Keratinocyte (primary cell): ENCODE results near the gene MAVS. TPM values are rescaled to one million over a fixed set of nuclear protein-coding genes. Genes with fewer than 3 reads are reported as not detected.

Experiments used
- DNase-seq: peaks from one replicate; pipeline ENCODE4 v3.0.0-alpha.2; 2011; ENCODE audit warnings: low read depth, missing footprints, low spot score
- FAIRE-seq: peaks from 2 replicates; lab custom pipeline; 2011; peaks lifted over from hg19 to GRCh38; lab: Jason Lieb, UNC
- H2AFZ ChIP-seq: 2 replicates; pipeline ENCODE4 v1.6.0; 2012; ENCODE audit warnings: low read length, control low read depth, inconsistent platforms; ENCODE audit not compliant: control insufficient read depth
- H3K27ac ChIP-seq: 2 replicates; pipeline ENCODE4 v1.5.1; 2011; ENCODE audit warnings: low read length; ENCODE audit not compliant: control insufficient read depth, insufficient read depth
- H3K27me3 ChIP-seq: 3 replicates; pipeline ENCODE4 v1.6.0; 2011; ENCODE audit warnings: low read length; ENCODE audit not compliant: control insufficient read depth, insufficient read depth; ENCODE audit errors: extremely low read depth
- H3K36me3 ChIP-seq, 2 experiments: 2 replicates in 1 of 2; 3 replicates in 1 of 2; pipeline ENCODE4 v1.5.1; 2011; ENCODE audit warnings: low read length in 2 of 2, mild to moderate bottlenecking in 1 of 2; ENCODE audit not compliant: control insufficient read depth in 2 of 2, insufficient read depth in 2 of 2; ENCODE audit errors: extremely low read depth in 1 of 2
- H3K4me1 ChIP-seq: 3 replicates; pipeline ENCODE4 v1.5.1; 2011; ENCODE audit warnings: low read length; ENCODE audit not compliant: control insufficient read depth, insufficient read depth; ENCODE audit errors: extremely low read depth
- H3K4me2 ChIP-seq: 3 replicates; pipeline ENCODE4 v1.6.0; 2011; ENCODE audit warnings: low read depth, low read length; ENCODE audit not compliant: control insufficient read depth, insufficient read depth; ENCODE audit errors: extremely low read depth
- H3K4me3 ChIP-seq, 3 experiments: fragments of 200-600 bp in 1 of 3; sonication (generic) in 1 of 3; 2 replicates in 2 of 3; 3 replicates in 1 of 3; pipeline ENCODE4 v1.5.1; 2011 to 2016; ENCODE audit warnings: low read length in 3 of 3, mild to moderate bottlenecking in 3 of 3, control low read depth in 2 of 3, inconsistent platforms in 1 of 3, low read depth in 1 of 3, mixed read lengths in 1 of 3, mixed run types in 1 of 3, moderate library complexity in 1 of 3; ENCODE audit not compliant: control insufficient read depth in 2 of 3, insufficient read depth in 2 of 3; ENCODE audit errors: extremely low read depth in 1 of 3
- H3K79me2 ChIP-seq: 2 replicates; pipeline ENCODE4 v1.6.0; 2012; ENCODE audit warnings: low read length; ENCODE audit not compliant: control insufficient read depth, insufficient read depth
- H3K9ac ChIP-seq: 3 replicates; pipeline ENCODE4 v1.6.0; 2011; ENCODE audit warnings: low read length; ENCODE audit not compliant: control insufficient read depth, insufficient read depth; ENCODE audit errors: extremely low read depth
- H3K9me1 ChIP-seq: 3 replicates; pipeline ENCODE4 v1.6.0; 2011; ENCODE audit warnings: low read length; ENCODE audit not compliant: control insufficient read depth, insufficient read depth; ENCODE audit errors: extremely low read depth
- H3K9me3 ChIP-seq: 2 replicates; pipeline ENCODE4 v1.5.1; 2012; ENCODE audit warnings: low read depth, low read length; ENCODE audit not compliant: control insufficient read depth
- H4K20me1 ChIP-seq: 3 replicates; pipeline ENCODE4 v1.6.0; 2011; ENCODE audit warnings: low read length; ENCODE audit not compliant: control insufficient read depth, insufficient read depth; ENCODE audit errors: extremely low read depth
- EZH2 ChIP-seq: IDR thresholded peaks from one replicate; pipeline ENCODE4 v1.6.1; 2012; ENCODE audit warnings: inconsistent platforms, mild to moderate bottlenecking, low read length, moderate library complexity
- dilution Hi-C: fragments of 300-500 bp; cut with MboI; formaldehyde crosslinking; loops from one replicate; pipeline ENCODE4 v1.7.0; 2020; ENCODE audit warnings: low sequenced_read_pairs; ENCODE audit not compliant: extremely low pct_ligation_motif_present
- polyA plus RNA-seq, 5 experiments: library from polyadenylated mRNA; depleted of rRNA in 3 of 5; stranded (reverse) in 3 of 5; stranded (forward) in 1 of 5; unstranded in 1 of 5; fragments of >200 nt; gene quantifications; 1 replicate in 1 of 5; 2 replicates in 3 of 5; 3 replicates in 1 of 5; pipeline versions ENCODE4 v1.2.1 to v1.2.3, GENCODE V29; 2011 to 2012; ENCODE audit warnings: missing spikeins in 2 of 5, low read depth in 1 of 5, low replicate concordance in 1 of 5
- TF ChIP-seq, protein P1 (sequence below), 3 experiments: IDR thresholded peaks in 1 of 3; conservative IDR thresholded peaks in 1 of 3; optimal IDR thresholded peaks in 1 of 3; 2 replicates in 2 of 3; 3 replicates in 1 of 3; pipeline versions ENCODE3 to v1.5.1; 2011; ENCODE audit warnings: low read length in 3 of 3, mild to moderate bottlenecking in 3 of 3, moderate library complexity in 2 of 3, control low read depth in 1 of 3, inconsistent platforms in 1 of 3; ENCODE audit not compliant: insufficient read depth in 2 of 3; ENCODE audit errors: extremely low read depth in 1 of 3

The MAVS gene
- polyA plus RNA-seq, 1 donor (not counting 4 experiments of a cell fraction or from before 2014, with no cell fraction given), result 15.1 TPM

- Histone ChIP-seq H3K79me2 (peaks cover 98% of the 10 kb centered on the region), H3K27ac (peak overlapping the region; percentile 26), H3K4me2 (peak overlapping the region; percentile 22), H3K4me1 (peaks cover 31% of the 10 kb centered on the region), H3K9me1 (peaks cover 12% of the 10 kb centered on the region), H2AFZ (no peak overlapping the region), H3K9ac (no peak overlapping the region), H3K9me3 (no peaks in the 10 kb centered on the region), H3K27me3 (no peaks in the 10 kb centered on the region), H4K20me1 (peaks cover 57% of the 10 kb centered on the region), H3K4me3 (no peak overlapping the region), H3K36me3 (peaks cover 6 to 12% of the 10 kb centered on the region in 2 experiments)
- TF ChIP-seq, protein P1, sequence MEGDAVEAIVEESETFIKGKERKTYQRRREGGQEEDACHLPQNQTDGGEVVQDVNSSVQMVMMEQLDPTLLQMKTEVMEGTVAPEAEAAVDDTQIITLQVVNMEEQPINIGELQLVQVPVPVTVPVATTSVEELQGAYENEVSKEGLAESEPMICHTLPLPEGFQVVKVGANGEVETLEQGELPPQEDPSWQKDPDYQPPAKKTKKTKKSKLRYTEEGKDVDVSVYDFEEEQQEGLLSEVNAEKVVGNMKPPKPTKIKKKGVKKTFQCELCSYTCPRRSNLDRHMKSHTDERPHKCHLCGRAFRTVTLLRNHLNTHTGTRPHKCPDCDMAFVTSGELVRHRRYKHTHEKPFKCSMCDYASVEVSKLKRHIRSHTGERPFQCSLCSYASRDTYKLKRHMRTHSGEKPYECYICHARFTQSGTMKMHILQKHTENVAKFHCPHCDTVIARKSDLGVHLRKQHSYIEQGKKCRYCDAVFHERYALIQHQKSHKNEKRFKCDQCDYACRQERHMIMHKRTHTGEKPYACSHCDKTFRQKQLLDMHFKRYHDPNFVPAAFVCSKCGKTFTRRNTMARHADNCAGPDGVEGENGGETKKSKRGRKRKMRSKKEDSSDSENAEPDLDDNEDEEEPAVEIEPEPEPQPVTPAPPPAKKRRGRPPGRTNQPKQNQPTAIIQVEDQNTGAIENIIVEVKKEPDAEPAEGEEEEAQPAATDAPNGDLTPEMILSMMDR (optimal IDR thresholded peaks at IDR 0.05 in 1 of 3, IDR thresholded peaks at IDR 0.05 in 1 of 3, conservative IDR thresholded peaks at IDR 0.05 in 1 of 3; ENCODE audit: extremely low read depth in 1 of 3, insufficient read depth in 2 of 3, low read length in 3 of 3), result no peak
- TF ChIP-seq EZH2, result no peak
- FAIRE-seq (no peak), DNase-seq (no peak)
- dilution Hi-C loops, result no loop called here
Observed at GRCh38 chr20:3898639-3899038, 52.0 kb downstream of the MAVS start.

DNA sequence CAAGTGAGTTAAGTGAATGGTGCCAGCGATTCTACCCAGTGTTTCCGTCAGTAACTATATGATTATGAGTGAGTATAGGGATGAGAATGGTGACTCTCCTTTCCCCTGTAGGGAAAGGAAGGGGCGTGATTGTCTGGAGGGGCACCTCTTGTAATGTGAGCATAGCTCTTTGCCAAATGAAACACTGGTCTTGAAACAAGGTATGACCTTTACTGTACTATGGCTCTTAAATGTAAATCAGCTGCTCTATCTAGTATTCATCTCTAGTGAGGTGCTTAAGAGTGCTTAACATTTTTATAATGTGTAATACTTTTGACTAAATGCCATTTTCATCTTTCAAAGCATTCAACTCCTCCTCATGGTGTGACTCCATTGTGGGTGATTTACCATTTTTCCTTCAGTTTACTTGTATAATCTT, 53.6 kb downstream of the MAVS start:
- Histone ChIP-seq H3K4me2 (no peak overlapping the region), H4K20me1 (peaks cover 56% of the 10 kb centered on the region), H3K27me3 (no peaks in the 10 kb centered on the region), H3K4me3 (no peak overlapping the region), H3K4me1 (peaks cover 30% of the 10 kb centered on the region), H3K9ac (no peak overlapping the region), H3K36me3 (peaks cover 6 to 12% of the 10 kb centered on the region in 2 experiments), H3K9me1 (peaks cover 12% of the 10 kb centered on the region), H3K9me3 (no peaks in the 10 kb centered on the region), H3K79me2 (peaks cover 98% of the 10 kb centered on the region), H2AFZ (no peak overlapping the region), H3K27ac (peak overlapping the region; percentile 1)
- no peak for FAIRE-seq
- no peak for DNase-seq
- TF ChIP-seq, protein P1 (optimal IDR thresholded peaks at IDR 0.05 in 1 of 3, IDR thresholded peaks at IDR 0.05 in 1 of 3, conservative IDR thresholded peaks at IDR 0.05 in 1 of 3; ENCODE audit: extremely low read depth in 1 of 3, insufficient read depth in 2 of 3, low read length in 3 of 3), result no peak
- no peak for TF ChIP-seq EZH2
- dilution Hi-C loops, result no loop called here
